ENCODE measurements around the gene SUGCT.

DNA sequence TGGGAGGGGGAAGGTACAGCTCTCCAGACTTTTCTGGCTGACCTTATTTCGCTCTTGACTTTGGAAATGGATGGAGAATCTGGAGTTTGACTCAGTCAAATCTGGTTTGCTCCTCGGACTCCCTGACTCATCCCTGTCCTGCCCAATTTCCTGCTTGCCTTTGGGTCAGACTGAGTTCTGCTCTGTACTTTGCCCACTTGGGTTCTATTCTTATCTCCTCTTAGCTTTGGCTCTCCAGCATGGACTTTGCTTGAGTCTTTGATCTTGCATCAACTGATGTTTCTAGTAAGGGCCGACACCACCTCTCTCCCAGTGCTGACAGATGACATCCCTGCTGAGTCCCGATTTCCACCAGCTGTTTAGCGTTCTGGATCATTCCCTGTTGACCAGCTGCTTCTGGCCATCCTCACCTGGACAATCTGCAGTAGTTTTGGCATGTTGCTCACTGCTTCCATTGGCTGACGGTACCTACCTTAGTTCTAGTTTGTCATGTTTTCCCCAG lies 335.3 kb downstream of the SUGCT start:
- TF ChIP-seq POLR2A (IDR thresholded peaks at IDR 0.05; ENCODE audit: low read depth, low read length): no peak
- TF ChIP-seq TAF1 (IDR thresholded peaks at IDR 0.05; ENCODE audit: low read depth, low read length): no peak
- TF ChIP-seq POLR2AphosphoS5 (IDR thresholded peaks at IDR 0.05; ENCODE audit: low read depth, low read length): no peak
- no peak for TF ChIP-seq POU2F2 (IDR thresholded peaks at IDR 0.05; ENCODE audit: low read depth, low read length)
- TF ChIP-seq PAX5 (IDR thresholded peaks at IDR 0.05; ENCODE audit: insufficient read depth, low read length, severe bottlenecking): no peak
